Activated CD8-positive, alpha-beta T cell treated with anti-CD3 and anti-CD28 coated beads for 36 hours (primary cell): ENCODE measurements around the gene XBP1. TPM values are rescaled to one million over a fixed set of nuclear protein-coding genes. Genes with fewer than 3 reads are reported as not detected.
"Not testable (repeated sequence)": the region's sequence is repeated elsewhere in the genome, so short reads cannot be mapped to it uniquely, and the experiment has no call there.

Experiments
- ATAC-seq: fragments of 200-7000 bp; cut with Tn5 transposase; one replicate; pipeline ENCODE4 v1.10.0; 2021; ENCODE audit warnings: mild to moderate bottlenecking, moderate library complexity
- CTCF ChIA-PET: fragments of 350-600 bp; sonication (Branson Sonifier 250); formaldehyde crosslinking; loops from one replicate; lab custom pipeline; 2021; ENCODE audit warnings: antibody characterized with exemption; lab: Charles Lee
- POLR2A ChIA-PET: fragments of 350-600 bp; sonication (Branson Sonifier 250); formaldehyde crosslinking; loops from one replicate; lab custom pipeline; 2021; ENCODE audit warnings: antibody characterized with exemption; lab: Charles Lee
- DNase-seq: peaks from one replicate; pipeline ENCODE4 v3.0.0-alpha.2; 2020
- H3K27ac Mint-ChIP-seq: one replicate; pipeline ENCODE4 v1.8.0; 2021; ENCODE audit warnings: mild to moderate bottlenecking, mixed read lengths
- H3K27me3 Mint-ChIP-seq: one replicate; pipeline ENCODE4 v1.8.0; 2021; ENCODE audit warnings: mixed read lengths
- H3K36me3 Mint-ChIP-seq: one replicate; pipeline ENCODE4 v1.8.0; 2021; ENCODE audit warnings: low read depth, mixed read lengths
- H3K4me1 Mint-ChIP-seq: one replicate; pipeline ENCODE4 v1.8.0; 2021; ENCODE audit warnings: low read depth, mixed read lengths
- H3K4me3 Mint-ChIP-seq: one replicate; pipeline ENCODE4 v1.8.0; 2021; ENCODE audit warnings: mild to moderate bottlenecking, moderate library complexity, mixed read lengths
- H3K9me3 Mint-ChIP-seq: one replicate; pipeline ENCODE4 v1.8.0; 2021; ENCODE audit warnings: mixed read lengths
- CTCF ChIP-seq: fragments of 200-600 bp; IDR thresholded peaks from one replicate; pipeline ENCODE4 v1.8.0; 2022; ENCODE audit warnings: antibody characterized with exemption, mild to moderate bottlenecking
- intact Hi-C: fragments of 100-400 bp; cut with micrococcal nuclease; formaldehyde crosslinking; loops from one replicate; pipeline ENCODE4 v1.10.0; 2022
- total RNA-seq, 2 experiments: library from RNA; stranded (reverse); gene quantifications; one replicate each; pipeline ENCODE4 v1.2.3, GENCODE V29; 2021

The XBP1 gene
- total RNA-seq, 2 experiments from 2014 or later, result 102 to 103 TPM

GRCh38 chr22:28813772-28814518 lies 13.6 kb upstream of the XBP1 start:
- ATAC-seq, result no peak
- no peak overlapping the region for H3K4me3 Mint-ChIP-seq
- DNase-seq, result no peak
- no peaks in the 10 kb centered on the region for H3K27me3 Mint-ChIP-seq
- POLR2A ChIA-PET, result interaction anchor here (5.6 kb wide), 1 partner anchor 15 kb away, joined by 60 read pairs; the partner anchor contains the start of gene XBP1
- CTCF ChIA-PET, result interaction anchor here (1.2 to 4.5 kb wide), 3 partner anchors 15 to 213 kb away, joined by 5 to 38 read pairs (median 14); no protein-coding TSS in a partner anchor
- H3K4me1 Mint-ChIP-seq, result peaks cover 71% of the 10 kb centered on the region
- H3K9me3 Mint-ChIP-seq, result no peaks in the 10 kb centered on the region
- TF ChIP-seq CTCF, result no peak
- no peak overlapping the region for H3K27ac Mint-ChIP-seq
- intact Hi-C loops, result no loop called here
- H3K36me3 Mint-ChIP-seq, result peaks cover 39% of the 10 kb centered on the region

GRCh38 chr22:28812516-28812915 lies 12.1 kb upstream of the XBP1 start:
- no peak for DNase-seq
- Mint-ChIP-seq H3K27me3 (no peaks in the 10 kb centered on the region), H3K36me3 (peaks cover 46% of the 10 kb centered on the region), H3K9me3 (no peaks in the 10 kb centered on the region), H3K4me3 (no peak overlapping the region), H3K4me1 (peaks cover 65% of the 10 kb centered on the region), H3K27ac (peak overlapping the region; percentile 83)
- intact Hi-C loops, result no loop called here
- no peak for ATAC-seq
- POLR2A ChIA-PET, result interaction anchor here (1.2 to 5.6 kb wide), 3 partner anchors 10 to 39 kb away, joined by 3 to 60 read pairs (median 6); partner anchors contain the start of genes CCDC117 and XBP1
- no peak for TF ChIP-seq CTCF
- CTCF ChIA-PET, result interaction anchor here (1.2 to 4.5 kb wide), 6 partner anchors 9 to 212 kb away, joined by 4 to 38 read pairs (median 11); partner anchors contain the start of gene XBP1

GRCh38 chr22:28810821-28811491 lies 10.6 kb upstream of the XBP1 start:
- Mint-ChIP-seq H3K36me3 (peaks cover 46% of the 10 kb centered on the region), H3K4me3 (peak overlapping the region; percentile 65), H3K4me1 (peaks cover 62% of the 10 kb centered on the region), H3K27me3 (no peaks in the 10 kb centered on the region), H3K9me3 (no peaks in the 10 kb centered on the region), H3K27ac (peak overlapping the region; percentile 83)
- intact Hi-C loops, result no loop called here
- DNase-seq (peak; percentile 66), ATAC-seq (peak; percentile 28)
- POLR2A ChIA-PET, result interaction anchor here (0.6 to 5.6 kb wide), 5 partner anchors 12 to 67 kb away, joined by 3 to 60 read pairs (median 3); partner anchors contain the start of genes CCDC117 and XBP1
- no peak for TF ChIP-seq CTCF
- CTCF ChIA-PET, result interaction anchor here (0.8 to 4.5 kb wide), 9 partner anchors 8 to 69 kb away, joined by 3 to 38 read pairs (median 3); partner anchors contain the start of genes CCDC117, CHEK2, HSCB and XBP1

- intact Hi-C loops, result no loop called here
- CTCF ChIA-PET, result interaction anchor here (1.0 kb wide), 1 partner anchor 208 kb away, joined by 3 read pairs; no protein-coding TSS in a partner anchor
- POLR2A ChIA-PET, result interaction anchor here (1.2 to 5.6 kb wide), 3 partner anchors 10 to 36 kb away, joined by 4 to 60 read pairs (median 5); partner anchors contain the start of genes CCDC117 and XBP1
- DNase-seq, result no peak
- H3K4me1 Mint-ChIP-seq, result peaks cover 48% of the 10 kb centered on the region
- no peak overlapping the region for H3K27ac Mint-ChIP-seq
- peaks cover 31% of the 10 kb centered on the region for H3K36me3 Mint-ChIP-seq
- H3K9me3 Mint-ChIP-seq, result no peaks in the 10 kb centered on the region
- H3K27me3 Mint-ChIP-seq, result no peaks in the 10 kb centered on the region
- ATAC-seq, result no peak
- no peak overlapping the region for H3K4me3 Mint-ChIP-seq
- TF ChIP-seq CTCF, result no peak
Measured at GRCh38 chr22:28808716-28809355, 8.5 kb upstream of the XBP1 start.

- not testable (repeated sequence) for ATAC-seq, H3K27ac Mint-ChIP-seq
Measured at GRCh38 chr22:28805426-28805825, 5.1 kb upstream of the XBP1 start.

More at GRCh38 chr22:28805426-28805825, 5.1 kb upstream of the XBP1 start:
- intact Hi-C loops, H3K9me3 Mint-ChIP-seq, POLR2A ChIA-PET, H3K27me3 Mint-ChIP-seq, DNase-seq, H3K4me3 Mint-ChIP-seq: not testable (repeated sequence)
- Mint-ChIP-seq H3K4me1 (peaks cover 32% of the 10 kb centered on the region), H3K36me3 (peaks cover 29% of the 10 kb centered on the region)
- CTCF ChIA-PET, result interaction anchor here (1.1 kb wide), 1 partner anchor 15 kb away, joined by 3 read pairs; no protein-coding TSS in a partner anchor
